Natural killer cell (primary cell): ENCODE results near the gene PRODH2. TPM values are rescaled to one million over a fixed set of nuclear protein-coding genes. Genes with fewer than 3 reads are reported as not detected.

Experiments
- ATAC-seq, 3 donors: fragments of 150-1000 bp in 2 of 3; fragments of 200-7000 bp in 1 of 3; cut with Tn5 transposase; 1 replicate in 1 of 3; 2 replicates in 2 of 3; pipeline ENCODE4 v1.10.0; 2021; ENCODE audit warnings: mild to moderate bottlenecking in 2 of 3, moderate library complexity in 2 of 3
- DNase-seq, 2 donors: peaks; one replicate each; pipeline versions ENCODE4 v3.0.0 to v3.0.0-alpha.2; 2013 to 2021; ENCODE audit warnings: mixed read lengths in 1 of 2
- H3K27ac ChIP-seq: one replicate; pipeline ENCODE4 v1.5.1; 2013; ENCODE audit warnings: mild to moderate bottlenecking, low read length
- H3K27me3 ChIP-seq: one replicate; pipeline ENCODE4 v1.6.1; 2013; ENCODE audit warnings: low read length; ENCODE audit not compliant: control insufficient read depth, insufficient read depth
- H3K36me3 ChIP-seq: one replicate; pipeline ENCODE4 v1.6.1; 2013; ENCODE audit warnings: low read length; ENCODE audit not compliant: control insufficient read depth, insufficient read depth
- H3K4me1 ChIP-seq: one replicate; pipeline ENCODE4 v1.6.1; 2013; ENCODE audit warnings: low read length; ENCODE audit not compliant: control insufficient read depth, insufficient read depth
- H3K4me3 ChIP-seq: one replicate; pipeline ENCODE4 v1.5.1; 2013; ENCODE audit warnings: low read length
- H3K9me3 ChIP-seq: one replicate; pipeline ENCODE4 v1.6.1; 2013; ENCODE audit warnings: low read length; ENCODE audit not compliant: control insufficient read depth, insufficient read depth
- H3K27ac Mint-ChIP-seq, 2 donors: one replicate each; pipeline ENCODE4 v1.8.0; 2022; ENCODE audit warnings: mild to moderate bottlenecking in 2 of 2, mixed read lengths in 2 of 2, moderate library complexity in 1 of 2
- H3K27me3 Mint-ChIP-seq, 2 donors: one replicate each; pipeline ENCODE4 v1.8.0; 2022; ENCODE audit warnings: low read depth in 2 of 2, mixed read lengths in 2 of 2
- H3K36me3 Mint-ChIP-seq: one replicate; pipeline ENCODE4 v1.8.0; 2022; ENCODE audit warnings: mixed read lengths
- H3K4me1 Mint-ChIP-seq, 2 donors: one replicate each; pipeline ENCODE4 v1.8.0; 2022; ENCODE audit warnings: mixed read lengths in 2 of 2
- H3K4me3 Mint-ChIP-seq: one replicate; pipeline ENCODE4 v1.8.0; 2022; ENCODE audit warnings: mild to moderate bottlenecking, moderate library complexity, mixed read lengths
- H3K9me3 Mint-ChIP-seq, 2 donors: one replicate each; pipeline ENCODE4 v1.8.0; 2022; ENCODE audit warnings: mixed read lengths in 2 of 2
- WGBS: methylation state at CpG from one replicate; pipeline ENCODE4 v1.1.7; 2013; ENCODE audit warnings: missing lambda C conversion rate; ENCODE audit not compliant: insufficient coverage; 5-methylcytosine and 5-hydroxymethylcytosine counted together
- intact Hi-C: fragments of 100-400 bp; cut with micrococcal nuclease; formaldehyde crosslinking; loops from one replicate; pipeline ENCODE4 v1.14.2; 2022
- total RNA-seq, 4 donors: library from RNA; stranded (reverse); fragments of 120-200 nt in 1 of 4; gene quantifications; one replicate each; pipeline versions ENCODE4 v1.2.3 to v1.2.4, GENCODE V29; 2013 to 2022
- TF ChIP-seq, protein P1 (sequence below): fragments of 200-600 bp; IDR thresholded peaks from one replicate; pipeline ENCODE4 v1.8.0; 2022; ENCODE audit warnings: antibody characterized with exemption

The PRODH2 gene
- total RNA-seq, 3 donors from 2014 or later (not counting 1 experiment from before 2014, with no cell fraction given) = not detected

DNA sequence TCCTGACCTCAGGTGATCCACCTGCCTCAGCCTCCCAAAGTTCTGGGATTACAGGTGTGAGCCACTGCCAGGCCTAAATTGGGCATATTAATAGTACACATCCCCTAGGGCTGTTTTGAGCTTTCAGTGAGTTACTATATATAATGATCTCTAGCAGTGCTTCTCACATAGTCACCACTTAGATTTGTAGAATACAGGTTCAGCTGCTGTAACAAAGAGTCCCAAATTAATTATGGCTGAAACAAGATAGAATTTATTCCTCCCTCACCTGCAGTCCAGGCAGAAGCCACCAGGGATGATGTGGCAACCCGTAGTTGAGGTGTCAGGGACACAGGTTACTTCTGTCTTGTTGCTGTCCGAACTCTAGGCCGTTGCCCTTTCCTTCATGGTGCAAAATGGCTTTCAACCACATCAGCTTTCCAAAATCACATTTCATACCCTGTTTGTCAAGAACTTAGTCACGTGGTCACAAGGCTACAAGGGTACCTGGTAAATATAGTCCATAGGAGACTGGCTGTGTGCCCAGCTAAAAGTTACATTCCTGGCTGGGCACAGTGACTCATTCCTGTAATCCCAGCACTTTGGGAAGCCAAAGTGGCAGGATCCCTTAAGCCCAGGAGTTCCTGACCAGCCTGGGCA is 51.8 kb downstream of the PRODH2 start:
- Histone ChIP-seq H3K36me3 (peaks cover 24% of the 10 kb centered on the region), H3K9me3 (no peaks in the 10 kb centered on the region), H3K4me1 (peaks cover 27% of the 10 kb centered on the region), H3K4me3 (no peak overlapping the region), H3K27ac (no peak overlapping the region), H3K27me3 (no peaks in the 10 kb centered on the region)
- ATAC-seq (no peak), DNase-seq (no peak)
- Mint-ChIP-seq H3K27me3 (peaks cover 0 to 11% of the 10 kb centered on the region in 2 donors), H3K9me3 (no peaks in the 10 kb centered on the region), H3K27ac (no peak overlapping the region), H3K4me1 (peaks cover 29 to 31% of the 10 kb centered on the region in 2 donors), H3K4me3 (peak overlapping the region; percentile 4), H3K36me3 (no peaks in the 10 kb centered on the region)
- TF ChIP-seq, protein P1, sequence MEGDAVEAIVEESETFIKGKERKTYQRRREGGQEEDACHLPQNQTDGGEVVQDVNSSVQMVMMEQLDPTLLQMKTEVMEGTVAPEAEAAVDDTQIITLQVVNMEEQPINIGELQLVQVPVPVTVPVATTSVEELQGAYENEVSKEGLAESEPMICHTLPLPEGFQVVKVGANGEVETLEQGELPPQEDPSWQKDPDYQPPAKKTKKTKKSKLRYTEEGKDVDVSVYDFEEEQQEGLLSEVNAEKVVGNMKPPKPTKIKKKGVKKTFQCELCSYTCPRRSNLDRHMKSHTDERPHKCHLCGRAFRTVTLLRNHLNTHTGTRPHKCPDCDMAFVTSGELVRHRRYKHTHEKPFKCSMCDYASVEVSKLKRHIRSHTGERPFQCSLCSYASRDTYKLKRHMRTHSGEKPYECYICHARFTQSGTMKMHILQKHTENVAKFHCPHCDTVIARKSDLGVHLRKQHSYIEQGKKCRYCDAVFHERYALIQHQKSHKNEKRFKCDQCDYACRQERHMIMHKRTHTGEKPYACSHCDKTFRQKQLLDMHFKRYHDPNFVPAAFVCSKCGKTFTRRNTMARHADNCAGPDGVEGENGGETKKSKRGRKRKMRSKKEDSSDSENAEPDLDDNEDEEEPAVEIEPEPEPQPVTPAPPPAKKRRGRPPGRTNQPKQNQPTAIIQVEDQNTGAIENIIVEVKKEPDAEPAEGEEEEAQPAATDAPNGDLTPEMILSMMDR = no peak
- intact Hi-C loops = no loop called here
- WGBS = 95% methylated on average over 4 of the region's 4 CpGs

DNA sequence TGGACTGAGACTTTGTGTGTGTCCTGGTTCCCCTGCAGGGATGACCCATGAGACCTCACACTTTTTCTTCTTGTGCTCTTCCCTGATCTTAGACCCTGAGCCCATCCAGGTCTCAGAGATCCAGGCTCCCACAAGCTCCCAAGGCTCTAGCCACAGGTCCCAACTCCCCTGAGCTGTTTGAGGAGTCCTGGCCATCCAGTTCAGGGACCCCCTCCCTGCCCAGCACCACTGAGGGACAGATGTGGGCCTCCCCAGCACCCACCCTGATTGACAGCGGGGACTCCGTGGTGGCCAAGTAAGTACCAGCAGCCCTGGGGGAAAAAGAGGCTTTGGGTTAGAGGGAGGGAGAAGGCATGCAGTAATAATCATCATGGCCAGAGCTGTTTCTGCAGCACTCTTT is 52.9 kb downstream of the PRODH2 start:
- no peak overlapping the region for H3K4me3 Mint-ChIP-seq
- Histone ChIP-seq H3K27ac (no peak overlapping the region), H3K27me3 (no peaks in the 10 kb centered on the region), H3K4me1 (peaks cover 29% of the 10 kb centered on the region), H3K9me3 (no peaks in the 10 kb centered on the region), H3K36me3 (peaks cover 17% of the 10 kb centered on the region), H3K4me3 (no peak overlapping the region)
- peaks cover 29 to 38% of the 10 kb centered on the region in 2 donors for H3K4me1 Mint-ChIP-seq
- peak overlapping the region in 1 of 2 donors; percentile 35 for H3K27ac Mint-ChIP-seq
- DNase-seq (no peak), ATAC-seq (no peak)
- H3K36me3 Mint-ChIP-seq = no peaks in the 10 kb centered on the region
- TF ChIP-seq, protein P1 = no peak
- no peaks in the 10 kb centered on the region for H3K9me3 Mint-ChIP-seq
- peaks cover 0 to 17% of the 10 kb centered on the region in 2 donors for H3K27me3 Mint-ChIP-seq
- intact Hi-C loops = loop anchor here (5.0 kb wide), 1 partner anchor 117 kb away; the partner anchor contains the start of gene ETV2
- 100% methylated on average over 2 of the region's 2 CpGs for WGBS

- no peaks in the 10 kb centered on the region for H3K36me3 Mint-ChIP-seq
- peak; percentile 97 to 99 for DNase-seq
- H3K4me3 ChIP-seq = peak within 1 kb of the TSS; percentile 84
- WGBS = under 1% methylated on average over 53 of the region's 53 CpGs
- peak within 1 kb of the TSS; percentile 93 to 97 for H3K27ac Mint-ChIP-seq
- peaks cover 23% of the 10 kb centered on the region for H3K36me3 ChIP-seq
- H3K27ac ChIP-seq = peak within 1 kb of the TSS; percentile 87
- peak within 1 kb of the TSS; percentile 98 for H3K4me3 Mint-ChIP-seq
- no peaks in the 10 kb centered on the region for H3K27me3 ChIP-seq
- H3K27me3 Mint-ChIP-seq = peaks cover 0 to 18% of the 10 kb centered on the region in 2 donors
- no peaks in the 10 kb centered on the region for H3K9me3 ChIP-seq
- no peaks in the 10 kb centered on the region for H3K9me3 Mint-ChIP-seq
- ATAC-seq = peak; percentile 92 to 99 (median 95)
- TF ChIP-seq, protein P1 = no peak
- H3K4me1 ChIP-seq = peaks cover 29% of the 10 kb centered on the region
- peaks cover 29 to 40% of the 10 kb centered on the region in 2 donors for H3K4me1 Mint-ChIP-seq
- intact Hi-C loops = loop anchor here (1.0 to 5.0 kb wide), 3 partner anchors 10 to 116 kb away; partner anchors contain the start of genes ARHGAP33, ETV2 and LIN37
Measured at GRCh38 chr19:35757749-35758608, 54.7 kb downstream of the PRODH2 start, which contains the start of gene PROSER3. TSS of gene PROSER3 (plus strand) at chr19:35758176. CDS start at chr19:35758216, 40 bp downstream.
